Measurements from ENCODE around the gene MRC2. TPM values are rescaled to one million over a fixed set of nuclear protein-coding genes. Genes with fewer than 3 reads are reported as not detected.

MRC2 gene
- total RNA-seq, 4 donors from 2014 or later, result 51.9 to 117 (median 78.0) TPM

- peak overlapping the region; percentile 66 to 93 (median 86) for H3K27ac ChIP-seq
- 38 to 54% methylated on average over 9 to 13 of the region's 16 CpGs for WGBS, 2 donors
- no peak for TF ChIP-seq POLR2A (IDR thresholded peaks at IDR 0.05)
- TF ChIP-seq CTCF (IDR thresholded peaks at IDR 0.05), result no peak
- TF ChIP-seq EP300 (IDR thresholded peaks at IDR 0.05), result no peak
- no peaks in the 10 kb centered on the region for H3K36me3 ChIP-seq
- H3K4me3 ChIP-seq, result peak overlapping the region in 2 of 4 donors; percentile 70 to 76
- H3K9me3 ChIP-seq, result peaks cover 0 to under 1% (median 0%) of the 10 kb centered on the region in 4 donors
- DNase-seq (ENCODE audit: low spot score in 2 of 2), result no peak
- H3K27me3 ChIP-seq, result no peaks in the 10 kb centered on the region
- H3K4me1 ChIP-seq, result peaks cover 0 to 45% (median 13%) of the 10 kb centered on the region in 4 donors
Observed at GRCh38 chr17:62703261-62703775, 75.8 kb downstream of the MRC2 start.

- TF ChIP-seq POLR2A (IDR thresholded peaks at IDR 0.05), result peak in 1 of 2 donors; percentile 19
- peak; percentile 75 to 98 (median 94) for TF ChIP-seq CTCF (IDR thresholded peaks at IDR 0.05)
- peak in 1 of 2 donors; percentile 22 for TF ChIP-seq EP300 (IDR thresholded peaks at IDR 0.05)
- H3K4me3 ChIP-seq, result peak overlapping the region; percentile 32 to 76 (median 64)
- no peaks in the 10 kb centered on the region for H3K27me3 ChIP-seq
- DNase-seq (ENCODE audit: low spot score in 2 of 2), result peak; percentile 38 to 45
- no peaks in the 10 kb centered on the region for H3K36me3 ChIP-seq
- peak overlapping the region; percentile 66 to 93 (median 86) for H3K27ac ChIP-seq
- peaks cover 0 to 6% (median 0%) of the 10 kb centered on the region in 4 donors for H3K9me3 ChIP-seq
- WGBS, 2 donors, result 0 to 1% methylated on average over 4 to 24 of the region's 80 CpGs
- H3K4me1 ChIP-seq, result peaks cover 0 to 45% (median 13%) of the 10 kb centered on the region in 4 donors
Observed at GRCh38 chr17:62703776-62704380, 76.4 kb downstream of the MRC2 start.

- peak in 1 of 2 donors; percentile 29 for DNase-seq (ENCODE audit: low spot score in 2 of 2)
- no peaks in the 10 kb centered on the region for H3K36me3 ChIP-seq
- peaks cover 0 to 7% (median 0%) of the 10 kb centered on the region in 4 donors for H3K9me3 ChIP-seq
- peaks cover 0 to 45% (median 13%) of the 10 kb centered on the region in 4 donors for H3K4me1 ChIP-seq
- peak overlapping the region; percentile 66 to 93 (median 86) for H3K27ac ChIP-seq
- WGBS, 2 donors, result 4 to 7% methylated on average over 19 to 31 of the region's 31 CpGs
- no peaks in the 10 kb centered on the region for H3K27me3 ChIP-seq
- TF ChIP-seq POLR2A (IDR thresholded peaks at IDR 0.05) (no peak), EP300 (IDR thresholded peaks at IDR 0.05) (no peak), CTCF (IDR thresholded peaks at IDR 0.05) (no peak)
- H3K4me3 ChIP-seq, result peak overlapping the region; percentile 32 to 76 (median 64)
Observed at GRCh38 chr17:62704381-62704971, 77.0 kb downstream of the MRC2 start.

GRCh38 chr17:62705156-62705777 lies 77.8 kb downstream of the MRC2 start:
- TF ChIP-seq POLR2A (IDR thresholded peaks at IDR 0.05) (no peak), CTCF (IDR thresholded peaks at IDR 0.05) (no peak), EP300 (IDR thresholded peaks at IDR 0.05) (no peak)
- H3K27ac ChIP-seq, result peak overlapping the region; percentile 66 to 93 (median 86)
- H3K9me3 ChIP-seq, result peaks cover 0 to 7% (median 0%) of the 10 kb centered on the region in 4 donors
- no peaks in the 10 kb centered on the region for H3K36me3 ChIP-seq
- DNase-seq (ENCODE audit: low spot score in 2 of 2), result no peak
- WGBS, 2 donors, result 17 to 32% methylated on average over 11 of the region's 11 CpGs
- H3K4me3 ChIP-seq, result peak overlapping the region; percentile 4 to 76 (median 51)
- peaks cover 0 to 45% (median 13%) of the 10 kb centered on the region in 4 donors for H3K4me1 ChIP-seq
- no peaks in the 10 kb centered on the region for H3K27me3 ChIP-seq

Measured in tibial nerve (tissue), 4 donors.